Adipose tissue (tissue), 3 donors: ENCODE data around the gene UBR3. TPM values are rescaled to one million over a fixed set of nuclear protein-coding genes. Genes with fewer than 3 reads are reported as not detected.

ENCODE experiments used
- H3K27ac ChIP-seq: one replicate; pipeline ENCODE4 v1.5.1; 2013; ENCODE audit warnings: low read depth, low read length
- WGBS, 3 donors: extraction: QIAGEN DNeasy Blood & Tissue Kit; methylation state at CpG; one replicate each; pipeline ENCODE4 v1.1.7; 2013; 5-methylcytosine and 5-hydroxymethylcytosine counted together
- polyA plus RNA-seq, 3 donors: library from polyadenylated mRNA; stranded (reverse); fragments of 200-250 nt; gene quantifications; one replicate each; pipeline ENCODE4 v1.2.3, GENCODE V29; 2013
- donor health status: healthy with polysubstance abuse.
- donor health status: Bipolar disorder and iron deficiency.
- donor health status: healthy.

UBR3 gene
- polyA plus RNA-seq, 3 donors, result 7.4 to 14.2 (median 13.4) TPM

DNA sequence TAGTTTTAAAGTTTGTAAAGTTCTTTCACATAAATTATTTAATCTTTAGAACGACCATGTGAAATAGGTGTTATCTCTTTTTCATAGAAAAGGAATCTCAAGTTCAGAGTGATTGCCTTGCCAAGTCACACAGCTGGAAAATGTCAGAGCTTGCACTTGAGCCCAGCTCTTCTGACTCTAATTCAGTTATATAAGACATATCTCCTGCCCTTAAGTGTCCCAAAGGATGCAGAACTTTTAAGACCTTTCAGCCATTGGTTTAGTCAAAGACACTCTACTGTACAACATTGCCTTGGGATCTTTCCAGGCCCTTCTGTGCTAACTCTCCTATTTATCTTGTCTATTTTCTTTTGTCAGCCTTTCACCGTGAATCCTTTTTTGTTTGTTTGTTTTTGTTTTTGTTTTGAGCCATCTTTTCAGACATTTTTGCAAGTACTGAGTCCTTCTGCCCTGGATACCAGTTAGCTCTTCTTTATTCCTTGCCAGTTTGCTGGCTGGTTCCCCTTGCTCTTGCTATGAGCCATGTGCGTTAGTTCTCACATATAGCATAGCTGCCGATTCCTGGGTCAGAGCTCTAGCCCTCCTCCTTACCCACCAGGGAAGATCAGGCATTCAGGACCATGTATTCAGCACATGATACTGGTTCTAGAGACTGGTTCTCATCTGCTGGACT is 190.7 kb downstream of the UBR3 start:
- 64 to 72% (median 68%) methylated on average over 4 of the region's 4 CpGs for WGBS, 3 donors
- H3K27ac ChIP-seq, result no peak overlapping the region

DNA sequence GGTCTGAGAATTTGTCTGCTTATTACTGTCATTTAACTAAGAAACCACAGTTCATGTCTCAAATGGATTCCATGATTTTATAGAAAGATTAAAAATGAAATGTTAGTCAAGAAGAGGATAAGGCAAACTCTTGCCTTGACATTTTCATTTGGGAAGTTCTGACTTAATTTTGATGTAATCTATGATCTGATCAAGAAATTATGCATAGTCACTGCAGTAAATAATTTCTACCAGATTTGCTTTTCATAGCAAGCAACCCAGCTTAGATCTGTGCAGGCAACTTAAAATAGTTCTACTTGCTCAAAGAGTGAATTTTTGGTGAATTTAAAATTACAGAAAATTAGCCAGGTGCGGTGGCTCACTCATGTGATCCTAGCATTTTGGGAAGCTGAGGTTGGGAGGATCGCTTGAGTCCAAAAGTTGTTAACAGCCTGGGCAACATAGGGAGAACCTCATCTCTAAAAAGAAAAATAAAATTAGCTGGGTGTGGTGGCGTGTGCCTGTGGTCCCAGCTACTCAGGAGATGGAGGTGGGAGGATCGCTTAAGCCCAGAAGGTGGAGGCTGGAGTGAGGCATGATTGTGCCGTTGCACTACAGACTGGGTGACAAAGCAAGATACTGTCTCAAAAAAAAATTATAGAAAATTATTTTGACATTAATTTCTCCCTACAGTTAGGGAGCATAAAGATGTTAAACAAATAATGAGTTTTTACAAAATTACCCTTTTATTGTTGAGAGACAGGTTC is 192.0 kb downstream of the UBR3 start:
- no peak overlapping the region for H3K27ac ChIP-seq
- 92 to 99% (median 93%) methylated on average over 5 of the region's 5 CpGs for WGBS, 3 donors

DNA sequence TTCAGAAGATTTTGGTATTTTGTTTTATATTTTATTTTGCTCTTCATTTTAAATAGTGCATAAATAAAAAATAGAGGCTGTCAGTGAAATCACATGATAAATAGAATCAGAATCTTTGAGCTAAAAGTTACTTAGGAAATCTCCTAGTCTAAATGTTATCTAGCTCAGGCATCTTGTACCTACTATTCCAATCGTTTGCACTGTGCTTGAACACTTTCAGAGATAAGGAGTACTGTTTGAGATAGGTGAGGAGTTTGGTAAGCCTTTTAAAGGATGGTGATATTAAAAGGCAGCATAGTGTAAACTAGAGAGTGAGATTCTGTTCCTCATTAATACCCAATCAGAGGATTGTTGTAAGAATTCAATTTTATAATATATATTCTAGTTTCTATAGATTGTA is 193.5 kb downstream of the UBR3 start:
- no peak overlapping the region for H3K27ac ChIP-seq
- 48 to 78% (median 68%) methylated on average over 1 of the region's 1 CpG for WGBS, 3 donors

DNA sequence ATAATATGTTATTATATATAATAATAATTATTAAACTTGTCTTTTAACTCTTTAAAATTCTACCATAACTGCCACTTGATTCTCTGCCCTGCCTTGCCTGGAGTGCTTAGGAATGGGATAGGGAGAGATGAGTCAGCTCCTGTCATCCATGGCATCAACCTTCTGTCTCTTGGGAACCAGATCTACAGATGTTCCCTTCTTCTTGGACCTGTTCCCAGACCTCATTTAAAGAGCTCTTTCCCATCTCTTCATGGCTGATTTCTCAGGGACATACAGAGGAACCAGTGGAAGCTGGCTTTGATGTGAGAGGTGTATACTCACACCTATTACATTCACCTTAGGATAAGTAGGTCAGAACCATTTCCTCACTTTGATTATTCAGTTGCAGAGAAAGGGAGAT is 195.4 kb downstream of the UBR3 start:
- no peak overlapping the region for H3K27ac ChIP-seq

DNA sequence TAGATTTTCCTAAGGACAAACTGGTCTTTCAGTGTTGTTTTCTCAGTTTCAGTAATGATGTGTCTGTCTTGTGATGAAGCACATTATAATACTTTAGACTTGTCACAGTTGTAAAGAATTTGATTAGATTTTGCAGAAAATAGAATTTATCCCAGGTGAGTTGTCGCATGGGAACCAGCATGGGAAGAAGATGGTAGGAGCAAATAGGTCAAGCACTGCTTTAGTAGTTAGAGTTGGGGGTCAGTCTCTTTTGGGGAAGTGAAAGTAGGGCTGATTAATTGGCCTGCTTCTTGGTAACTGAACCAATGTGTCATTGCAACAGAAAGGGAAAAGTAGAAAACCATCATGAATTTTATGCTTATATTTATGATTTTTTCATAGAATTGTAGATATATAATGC is 197.5 kb downstream of the UBR3 start:
- WGBS, 3 donors, result 97 to 100% (median 100%) methylated on average over 1 of the region's 1 CpG
- no peak overlapping the region for H3K27ac ChIP-seq

GRCh38 chr2:170025223-170025622 is 198.0 kb downstream of the UBR3 start:
- no peak overlapping the region for H3K27ac ChIP-seq
- WGBS, 3 donors, result 93 to 100% (median 97%) methylated on average over 2 of the region's 2 CpGs

GRCh38 chr2:170026361-170026760 is 199.1 kb downstream of the UBR3 start:
- WGBS, 3 donors, result 98 to 100% (median 100%) methylated on average over 1 of the region's 1 CpG
- H3K27ac ChIP-seq, result no peak overlapping the region

GRCh38 chr2:170029551-170029950 is 202.3 kb downstream of the UBR3 start:
- no peak overlapping the region for H3K27ac ChIP-seq

GRCh38 chr2:170030040-170030439 is 202.8 kb downstream of the UBR3 start:
- H3K27ac ChIP-seq, result no peak overlapping the region
- 47 to 89% (median 68%) methylated on average over 2 of the region's 2 CpGs for WGBS, 3 donors

DNA sequence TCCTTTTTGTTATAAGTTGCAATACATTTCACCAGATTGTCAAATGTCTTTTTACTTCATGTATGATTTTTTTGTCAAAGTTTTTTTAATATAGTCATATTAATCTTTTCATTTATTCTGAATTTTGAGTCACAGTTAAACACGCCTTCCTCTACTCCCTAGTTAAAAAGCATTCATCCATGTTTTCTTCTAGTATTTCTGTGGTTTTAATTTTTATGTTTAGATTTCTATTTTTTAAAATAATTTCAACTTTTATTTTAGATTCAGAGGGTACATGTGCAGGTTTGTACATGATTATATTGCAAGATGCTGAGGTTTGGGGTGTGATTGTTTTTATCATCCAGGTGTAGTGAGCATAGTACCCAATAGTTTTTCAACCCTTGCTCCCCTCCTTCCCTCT is 204.0 kb downstream of the UBR3 start:
- H3K27ac ChIP-seq, result no peak overlapping the region
- 100% methylated on average over 1 of the region's 1 CpG for WGBS, 3 donors

- WGBS, 3 donors, result 73 to 74% (median 74%) methylated on average over 4 of the region's 4 CpGs
- H3K27ac ChIP-seq, result no peak overlapping the region
These were observed 207.3 kb downstream of the UBR3 start for GRCh38 chr2:170034596-170034995.

DNA sequence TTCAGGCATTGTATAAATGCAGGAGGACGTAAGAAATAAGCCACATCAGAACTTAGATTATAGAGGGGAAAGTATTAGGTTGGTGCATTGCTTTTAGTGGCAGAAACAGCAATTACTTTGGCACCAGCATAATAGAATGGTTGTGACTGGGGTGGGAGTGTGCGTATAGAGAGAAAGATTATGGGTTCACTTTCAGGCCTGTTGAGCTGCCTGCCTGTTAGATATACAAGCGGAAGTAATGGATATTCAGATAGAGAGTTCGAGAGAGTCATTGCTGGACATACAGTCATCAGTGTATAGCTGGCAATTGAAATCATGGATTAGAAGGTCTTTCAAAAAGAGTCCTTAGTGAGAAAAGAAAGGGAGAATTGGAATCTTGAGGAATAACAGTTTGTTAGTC is 211.5 kb downstream of the UBR3 start:
- WGBS, 3 donors, result 94 to 98% (median 96%) methylated on average over 4 of the region's 4 CpGs
- no peak overlapping the region for H3K27ac ChIP-seq

DNA sequence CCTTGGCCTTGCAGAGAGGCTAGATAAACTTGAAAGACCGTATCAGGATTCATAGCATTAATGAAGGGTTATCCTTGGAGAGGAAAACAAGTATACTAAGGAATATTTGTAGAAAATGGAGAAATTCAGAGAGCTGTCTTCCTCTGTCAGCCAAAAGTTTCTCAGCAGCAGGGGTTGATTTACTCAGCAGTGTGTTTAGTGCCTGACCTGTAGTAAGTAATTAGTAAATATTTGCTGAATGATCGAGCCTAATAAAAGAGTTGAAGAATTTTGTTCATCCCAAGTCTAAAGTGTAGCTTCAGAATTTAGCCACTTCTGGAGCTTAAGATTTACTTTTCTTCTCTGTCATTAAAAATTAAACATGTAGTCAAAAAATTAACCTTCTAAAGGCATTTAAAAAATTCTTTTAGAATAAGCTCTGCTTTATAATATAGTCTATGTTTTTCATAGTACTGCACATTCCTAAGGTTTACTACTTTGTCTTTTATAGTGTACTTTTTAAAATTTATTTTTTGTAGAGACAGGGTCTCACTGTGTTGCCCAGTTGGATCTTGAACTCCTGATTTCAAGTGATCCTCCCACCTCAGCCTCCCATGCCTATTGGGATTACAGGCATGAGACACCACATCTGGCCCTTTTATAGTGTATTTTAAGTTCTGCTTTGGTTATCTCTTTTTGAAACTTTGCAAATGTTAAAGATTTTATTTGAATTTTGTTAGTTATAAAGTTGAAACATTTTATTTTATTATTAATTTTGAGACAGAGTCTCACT is 212.3 kb downstream of the UBR3 start:
- 50 to 96% (median 81%) methylated on average over 2 of the region's 2 CpGs for WGBS, 3 donors

GRCh38 chr2:170044751-170045478 is 217.7 kb downstream of the UBR3 start:
- H3K27ac ChIP-seq, result no peak overlapping the region
- WGBS, 3 donors, result 84 to 91% (median 85%) methylated on average over 3 of the region's 3 CpGs

More for the DNA sequence above, 212.3 kb downstream of the UBR3 start:
- no peak overlapping the region for H3K27ac ChIP-seq

GRCh38 chr2:170047331-170048065 is 220.2 kb downstream of the UBR3 start:
- WGBS, 3 donors, result 91 to 99% (median 97%) methylated on average over 3 of the region's 3 CpGs
- H3K27ac ChIP-seq, result no peak overlapping the region

GRCh38 chr2:170052151-170052550 is 224.9 kb downstream of the UBR3 start:
- WGBS, 3 donors, result 93 to 97% (median 96%) methylated on average over 2 of the region's 2 CpGs
- no peak overlapping the region for H3K27ac ChIP-seq

GRCh38 chr2:170054997-170055396 is 227.7 kb downstream of the UBR3 start:
- 92 to 94% (median 92%) methylated on average over 5 of the region's 5 CpGs for WGBS, 3 donors
- no peak overlapping the region for H3K27ac ChIP-seq

DNA sequence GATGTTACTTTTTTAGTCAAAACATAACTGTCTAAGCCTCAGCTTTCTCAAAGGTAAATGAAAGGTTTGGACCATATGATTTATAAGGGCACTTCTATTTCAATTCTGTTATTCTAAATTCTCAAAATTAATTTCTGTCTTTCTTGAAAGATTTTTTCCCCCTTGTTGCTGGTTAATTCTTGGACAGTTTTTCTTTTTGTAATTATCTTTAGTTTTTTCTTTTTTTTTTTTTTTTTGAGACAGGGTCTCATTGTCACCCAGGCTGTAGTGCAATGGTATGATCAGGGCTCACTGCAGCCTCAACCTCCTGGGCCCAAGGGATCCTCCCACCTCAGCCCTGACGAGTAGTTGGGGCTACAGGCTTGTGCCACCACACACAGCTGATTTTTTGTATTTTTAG is 229.6 kb downstream of the UBR3 start:
- WGBS, 3 donors, result 40 to 81% (median 79%) methylated on average over 1 of the region's 1 CpG
- H3K27ac ChIP-seq, result no peak overlapping the region
